Chondrocyte (in vitro differentiated cells): Measurements from ENCODE around the gene PRICKLE2. TPM values are rescaled to one million over a fixed set of nuclear protein-coding genes. Genes with fewer than 3 reads are reported as not detected.

Source experiments
- DNase-seq: peaks from one replicate; pipeline ENCODE4 v3.0.0; 2021; ENCODE audit warnings: mixed read lengths, low spot score
- H3K27ac Mint-ChIP-seq: one replicate; pipeline ENCODE4 v1.8.0; 2021; ENCODE audit warnings: mild to moderate bottlenecking, moderate library complexity, mixed read lengths; ENCODE audit not compliant: unreplicated experiment
- H3K27me3 Mint-ChIP-seq: 2 replicates; pipeline ENCODE4 v1.8.0; 2021; ENCODE audit warnings: low read depth, mixed read lengths
- H3K36me3 Mint-ChIP-seq: 2 replicates; pipeline ENCODE4 v1.8.0; 2021; ENCODE audit warnings: low read depth, mixed read lengths
- H3K4me1 Mint-ChIP-seq: 2 replicates; pipeline ENCODE4 v1.8.0; 2021; ENCODE audit warnings: low read depth, mild to moderate bottlenecking, mixed read lengths
- H3K4me3 Mint-ChIP-seq: one replicate; pipeline ENCODE4 v1.8.0; 2021; ENCODE audit warnings: mild to moderate bottlenecking, moderate library complexity, mixed read lengths; ENCODE audit not compliant: unreplicated experiment
- H3K9me3 Mint-ChIP-seq: 2 replicates; pipeline ENCODE4 v1.8.0; 2021; ENCODE audit warnings: low read depth, mixed read lengths
- total RNA-seq: library from RNA; stranded (reverse); gene quantifications from 3 replicates; pipeline ENCODE4 v1.2.1, GENCODE V29; 2021
- TF ChIP-seq, protein P1 (sequence below): fragments of 200-600 bp; sonication (generic); IDR thresholded peaks from 2 replicates; pipeline ENCODE4 v1.5.0; 2021; ENCODE audit warnings: antibody characterized with exemption, mild to moderate bottlenecking, moderate library complexity

The PRICKLE2 gene
- total RNA-seq, 1 donor from 2014 or later = 48.2 TPM

- no peaks in the 10 kb centered on the region for H3K27me3 Mint-ChIP-seq
- peaks cover 3% of the 10 kb centered on the region for H3K36me3 Mint-ChIP-seq
- TF ChIP-seq, protein P1, sequence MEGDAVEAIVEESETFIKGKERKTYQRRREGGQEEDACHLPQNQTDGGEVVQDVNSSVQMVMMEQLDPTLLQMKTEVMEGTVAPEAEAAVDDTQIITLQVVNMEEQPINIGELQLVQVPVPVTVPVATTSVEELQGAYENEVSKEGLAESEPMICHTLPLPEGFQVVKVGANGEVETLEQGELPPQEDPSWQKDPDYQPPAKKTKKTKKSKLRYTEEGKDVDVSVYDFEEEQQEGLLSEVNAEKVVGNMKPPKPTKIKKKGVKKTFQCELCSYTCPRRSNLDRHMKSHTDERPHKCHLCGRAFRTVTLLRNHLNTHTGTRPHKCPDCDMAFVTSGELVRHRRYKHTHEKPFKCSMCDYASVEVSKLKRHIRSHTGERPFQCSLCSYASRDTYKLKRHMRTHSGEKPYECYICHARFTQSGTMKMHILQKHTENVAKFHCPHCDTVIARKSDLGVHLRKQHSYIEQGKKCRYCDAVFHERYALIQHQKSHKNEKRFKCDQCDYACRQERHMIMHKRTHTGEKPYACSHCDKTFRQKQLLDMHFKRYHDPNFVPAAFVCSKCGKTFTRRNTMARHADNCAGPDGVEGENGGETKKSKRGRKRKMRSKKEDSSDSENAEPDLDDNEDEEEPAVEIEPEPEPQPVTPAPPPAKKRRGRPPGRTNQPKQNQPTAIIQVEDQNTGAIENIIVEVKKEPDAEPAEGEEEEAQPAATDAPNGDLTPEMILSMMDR = no peak
- H3K4me3 Mint-ChIP-seq = no peak overlapping the region
- H3K9me3 Mint-ChIP-seq = no peaks in the 10 kb centered on the region
- no peak overlapping the region for H3K27ac Mint-ChIP-seq
- no peak for DNase-seq
- peaks cover 16% of the 10 kb centered on the region for H3K4me1 Mint-ChIP-seq
Observed at GRCh38 chr3:64048631-64049061, 176.6 kb downstream of the PRICKLE2 start.

DNA sequence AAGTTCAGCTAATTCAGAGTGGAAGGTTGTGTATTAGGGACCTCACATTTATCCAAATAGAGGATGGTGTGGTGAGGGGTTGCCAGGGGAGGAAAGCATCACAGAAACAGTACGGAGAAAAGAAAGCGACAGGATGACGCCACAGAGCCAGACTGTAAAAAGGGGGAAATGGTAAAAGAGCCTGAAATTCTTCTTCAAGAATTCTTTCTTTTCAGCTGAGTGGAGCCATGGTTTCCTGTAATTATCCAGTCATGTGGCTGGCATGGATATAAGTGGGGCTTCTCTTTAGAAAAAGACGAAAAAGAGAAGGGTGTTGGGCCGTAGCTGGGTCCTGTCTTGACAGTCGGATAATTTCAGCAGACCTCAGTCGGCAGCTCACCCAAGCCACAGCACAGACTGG is 177.5 kb downstream of the PRICKLE2 start:
- no peak for DNase-seq
- TF ChIP-seq, protein P1 = no peak
- H3K27me3 Mint-ChIP-seq = no peaks in the 10 kb centered on the region
- H3K4me3 Mint-ChIP-seq = peak overlapping the region; percentile 15
- H3K36me3 Mint-ChIP-seq = peaks cover 3% of the 10 kb centered on the region
- peak overlapping the region; percentile 66 for H3K27ac Mint-ChIP-seq
- H3K4me1 Mint-ChIP-seq = peaks cover 16% of the 10 kb centered on the region
- no peaks in the 10 kb centered on the region for H3K9me3 Mint-ChIP-seq

- H3K9me3 Mint-ChIP-seq = no peaks in the 10 kb centered on the region
- no peak for DNase-seq
- H3K4me1 Mint-ChIP-seq = peaks cover 16% of the 10 kb centered on the region
Observed at GRCh38 chr3:64046996-64047594, 178.2 kb downstream of the PRICKLE2 start.

DNA sequence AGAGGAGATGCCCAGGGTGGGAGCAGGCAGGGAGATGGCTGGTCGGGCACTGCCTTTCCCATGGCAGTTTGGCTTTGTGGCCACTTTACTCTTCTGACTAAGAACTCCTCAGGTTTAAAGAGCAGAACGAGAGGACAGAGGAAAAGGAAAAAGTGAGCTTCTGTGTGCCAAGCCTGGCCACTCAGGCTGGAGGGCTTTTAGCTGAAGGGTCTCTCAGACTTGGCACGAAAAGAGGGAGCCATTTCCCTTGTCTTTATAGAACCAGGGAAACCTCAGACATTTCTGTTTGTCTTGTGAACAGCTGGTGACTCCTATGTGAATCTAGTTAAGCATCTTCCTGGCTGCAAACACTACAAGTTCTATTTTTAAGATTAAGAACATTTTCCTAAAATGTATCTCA is 178.7 kb downstream of the PRICKLE2 start:
- no peak for DNase-seq
- TF ChIP-seq, protein P1 = no peak
- H3K4me1 Mint-ChIP-seq = peaks cover 16% of the 10 kb centered on the region
- no peaks in the 10 kb centered on the region for H3K27me3 Mint-ChIP-seq
- no peak overlapping the region for H3K4me3 Mint-ChIP-seq
- no peak overlapping the region for H3K27ac Mint-ChIP-seq
- H3K9me3 Mint-ChIP-seq = no peaks in the 10 kb centered on the region
- H3K36me3 Mint-ChIP-seq = peaks cover 3% of the 10 kb centered on the region

More at GRCh38 chr3:64046996-64047594, 178.2 kb downstream of the PRICKLE2 start:
- TF ChIP-seq, protein P1 = no peak
- Mint-ChIP-seq H3K27ac (peak overlapping the region; percentile 13), H3K36me3 (peaks cover 3% of the 10 kb centered on the region), H3K27me3 (no peaks in the 10 kb centered on the region), H3K4me3 (no peak overlapping the region)

DNA sequence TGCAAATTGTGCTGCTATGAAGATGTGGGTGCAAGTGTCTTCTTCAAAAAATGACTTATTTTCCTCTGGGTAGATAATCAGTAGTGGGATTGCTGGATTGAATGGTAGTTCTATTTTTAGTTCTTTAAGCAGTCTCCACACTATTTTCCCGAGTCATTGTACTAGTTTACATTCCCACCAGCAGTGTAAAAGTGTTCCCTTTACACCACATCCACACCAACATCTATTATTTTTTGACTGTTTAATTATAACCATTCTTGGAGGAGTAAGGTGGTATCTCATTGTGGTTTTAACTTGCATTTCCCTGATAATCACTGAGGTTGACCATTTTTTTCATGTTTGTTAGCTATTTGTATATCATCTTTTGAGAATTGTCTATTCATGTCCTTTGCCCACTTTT is 182.3 kb downstream of the PRICKLE2 start:
- peaks cover 17% of the 10 kb centered on the region for H3K4me1 Mint-ChIP-seq

More for the DNA sequence above, 182.3 kb downstream of the PRICKLE2 start:
- H3K36me3 Mint-ChIP-seq = peaks cover 3% of the 10 kb centered on the region
- no peak for DNase-seq
- no peaks in the 10 kb centered on the region for H3K27me3 Mint-ChIP-seq
- H3K4me3 Mint-ChIP-seq = no peak overlapping the region
- H3K27ac Mint-ChIP-seq = no peak overlapping the region
- no peaks in the 10 kb centered on the region for H3K9me3 Mint-ChIP-seq
- TF ChIP-seq, protein P1 = no peak

Other genes starting within 250 kb of the PRICKLE2 start
- 64.2 to 86.4 TPM (median 65.0 TPM) in 3 replicates for gene PSMD6, start 202.0 kb downstream of the PRICKLE2 start, total RNA-seq